Effector memory CD8-positive, alpha-beta T cell (primary cell): ENCODE measurements around the gene DBNDD2.

Experiments
- ATAC-seq: fragments of 150-1000 bp; cut with Tn5 transposase; replicated peaks from 2 replicates; pipeline ENCODE4 v1.10.0; 2021; ENCODE audit warnings: mild to moderate bottlenecking, moderate library complexity
- DNase-seq, 3 experiments: peaks; one replicate each; pipeline ENCODE4 v3.0.0; 2021
- H3K27ac Mint-ChIP-seq, 2 donors: one replicate each; pipeline ENCODE4 v1.8.0; 2022; ENCODE audit warnings: mild to moderate bottlenecking in 2 of 2, mixed read lengths in 2 of 2, moderate library complexity in 2 of 2
- H3K27me3 Mint-ChIP-seq, 2 donors: one replicate each; pipeline ENCODE4 v1.8.0; 2022; ENCODE audit warnings: mixed read lengths in 2 of 2
- H3K36me3 Mint-ChIP-seq: one replicate; pipeline ENCODE4 v1.8.0; 2022; ENCODE audit warnings: mild to moderate bottlenecking, moderate library complexity, mixed read lengths; ENCODE audit not compliant: insufficient read depth
- H3K4me1 Mint-ChIP-seq, 2 donors: one replicate each; pipeline ENCODE4 v1.8.0; 2022; ENCODE audit warnings: low read depth in 2 of 2, mixed read lengths in 2 of 2
- H3K4me3 Mint-ChIP-seq, 2 donors: one replicate each; pipeline ENCODE4 v1.8.0; 2022; ENCODE audit warnings: mild to moderate bottlenecking in 2 of 2, mixed read lengths in 2 of 2, moderate library complexity in 2 of 2
- H3K9me3 Mint-ChIP-seq, 2 donors: one replicate each; pipeline ENCODE4 v1.8.0; 2022; ENCODE audit warnings: mixed read lengths in 2 of 2

DBNDD2 gene

GRCh38 chr20:45370571-45371160 lies 37.4 kb upstream of the DBNDD2 start:
- H3K36me3 Mint-ChIP-seq: peaks cover 59% of the 10 kb centered on the region
- no peaks in the 10 kb centered on the region for H3K27me3 Mint-ChIP-seq
- ATAC-seq (no peak), DNase-seq (no peak)
- H3K4me3 Mint-ChIP-seq: no peak overlapping the region
- H3K27ac Mint-ChIP-seq: peak overlapping the region in 1 of 2 donors; percentile 35
- H3K4me1 Mint-ChIP-seq: peaks cover 35 to 45% of the 10 kb centered on the region in 2 donors
- no peaks in the 10 kb centered on the region for H3K9me3 Mint-ChIP-seq

GRCh38 chr20:45372241-45372640 lies 35.8 kb upstream of the DBNDD2 start:
- Mint-ChIP-seq H3K9me3 (no peaks in the 10 kb centered on the region), H3K27me3 (no peaks in the 10 kb centered on the region), H3K4me3 (peak overlapping the region; percentile 68 to 83), H3K27ac (peak overlapping the region in 1 of 2 donors; percentile 74), H3K4me1 (peaks cover 26 to 42% of the 10 kb centered on the region in 2 donors), H3K36me3 (peaks cover 45% of the 10 kb centered on the region)
- DNase-seq (no peak), ATAC-seq (no peak)

- peaks cover 21 to 36% of the 10 kb centered on the region in 2 donors for H3K4me1 Mint-ChIP-seq
- H3K27me3 Mint-ChIP-seq: no peaks in the 10 kb centered on the region
- peak overlapping the region; percentile 74 to 83 for H3K4me3 Mint-ChIP-seq
- peaks cover 43% of the 10 kb centered on the region for H3K36me3 Mint-ChIP-seq
- peak overlapping the region; percentile 74 to 92 for H3K27ac Mint-ChIP-seq
- H3K9me3 Mint-ChIP-seq: no peaks in the 10 kb centered on the region
- DNase-seq (no peak), ATAC-seq (no peak)
Measured at GRCh38 chr20:45372646-45373352, 35.3 kb upstream of the DBNDD2 start.

GRCh38 chr20:45373353-45374100 lies 34.6 kb upstream of the DBNDD2 start:
- Mint-ChIP-seq H3K27me3 (no peaks in the 10 kb centered on the region), H3K4me1 (peaks cover 14 to 29% of the 10 kb centered on the region in 2 donors), H3K27ac (peak overlapping the region; percentile 73 to 92), H3K9me3 (no peaks in the 10 kb centered on the region), H3K4me3 (peak overlapping the region; percentile 74 to 83), H3K36me3 (peaks cover 36% of the 10 kb centered on the region)
- peak; percentile 87 for ATAC-seq
- DNase-seq: peak; percentile 85 to 89 (median 86)

GRCh38 chr20:45374101-45374467 lies 34.0 kb upstream of the DBNDD2 start:
- ATAC-seq (no peak), DNase-seq (no peak)
- Mint-ChIP-seq H3K9me3 (no peaks in the 10 kb centered on the region), H3K4me1 (peaks cover 10 to 23% of the 10 kb centered on the region in 2 donors), H3K27me3 (no peaks in the 10 kb centered on the region), H3K36me3 (peaks cover 41% of the 10 kb centered on the region), H3K27ac (peak overlapping the region; percentile 73 to 92), H3K4me3 (peak overlapping the region; percentile 74 to 83)

GRCh38 chr20:45374966-45375365 lies 33.1 kb upstream of the DBNDD2 start:
- no peaks in the 10 kb centered on the region for H3K27me3 Mint-ChIP-seq
- DNase-seq (no peak), ATAC-seq (no peak)
- no peak overlapping the region for H3K4me3 Mint-ChIP-seq
- no peaks in the 10 kb centered on the region for H3K9me3 Mint-ChIP-seq
- H3K4me1 Mint-ChIP-seq: peaks cover 10 to 23% of the 10 kb centered on the region in 2 donors
- H3K27ac Mint-ChIP-seq: no peak overlapping the region
- H3K36me3 Mint-ChIP-seq: peaks cover 38% of the 10 kb centered on the region

GRCh38 chr20:45377269-45377668 lies 30.8 kb upstream of the DBNDD2 start:
- Mint-ChIP-seq H3K27me3 (no peaks in the 10 kb centered on the region), H3K36me3 (peaks cover 23% of the 10 kb centered on the region), H3K4me1 (peaks cover 4 to 21% of the 10 kb centered on the region in 2 donors), H3K9me3 (no peaks in the 10 kb centered on the region), H3K4me3 (no peak overlapping the region), H3K27ac (no peak overlapping the region)
- DNase-seq: no peak
- ATAC-seq: no peak

GRCh38 chr20:45378191-45378590 lies 29.9 kb upstream of the DBNDD2 start, which contains the start of gene TP53TG5:
TP53TG5 (minus strand) TSS chr20:45378325; CDS start chr20:45378236, 89 bp downstream.
- ATAC-seq (no peak), DNase-seq (no peak)
- Mint-ChIP-seq H3K9me3 (no peaks in the 10 kb centered on the region), H3K36me3 (peaks cover 18% of the 10 kb centered on the region), H3K27ac (peak within 1 kb of the TSS in 1 of 2 donors; percentile 70), H3K4me1 (peaks cover 0 to 16% of the 10 kb centered on the region in 2 donors), H3K27me3 (no peaks in the 10 kb centered on the region), H3K4me3 (no peak within 1 kb of the TSS)

GRCh38 chr20:45387274-45387673 lies 20.8 kb upstream of the DBNDD2 start:
- H3K4me3 Mint-ChIP-seq: no peak overlapping the region
- DNase-seq (no peak), ATAC-seq (no peak)
- H3K4me1 Mint-ChIP-seq: peaks cover 2 to 3% of the 10 kb centered on the region in 2 donors
- H3K36me3 Mint-ChIP-seq: peaks cover 3% of the 10 kb centered on the region
- H3K27ac Mint-ChIP-seq: no peak overlapping the region
- H3K27me3 Mint-ChIP-seq: no peaks in the 10 kb centered on the region
- H3K9me3 Mint-ChIP-seq: no peaks in the 10 kb centered on the region

GRCh38 chr20:45390931-45391330 lies 17.2 kb upstream of the DBNDD2 start:
- Mint-ChIP-seq H3K4me3 (no peak overlapping the region), H3K4me1 (peaks cover 2 to 3% of the 10 kb centered on the region in 2 donors), H3K27me3 (no peaks in the 10 kb centered on the region), H3K36me3 (peaks cover 3% of the 10 kb centered on the region), H3K9me3 (no peaks in the 10 kb centered on the region), H3K27ac (no peak overlapping the region)
- ATAC-seq: no peak
- DNase-seq: no peak

GRCh38 chr20:45391559-45391958 lies 16.5 kb upstream of the DBNDD2 start:
- Mint-ChIP-seq H3K9me3 (no peaks in the 10 kb centered on the region), H3K27me3 (no peaks in the 10 kb centered on the region), H3K36me3 (peaks cover 6% of the 10 kb centered on the region), H3K4me3 (no peak overlapping the region), H3K4me1 (peaks cover 2 to 3% of the 10 kb centered on the region in 2 donors), H3K27ac (no peak overlapping the region)
- DNase-seq (no peak), ATAC-seq (no peak)

GRCh38 chr20:45392733-45393132 lies 15.4 kb upstream of the DBNDD2 start:
- ATAC-seq (no peak), DNase-seq (no peak)
- Mint-ChIP-seq H3K9me3 (no peaks in the 10 kb centered on the region), H3K27me3 (no peaks in the 10 kb centered on the region), H3K36me3 (peaks cover 8% of the 10 kb centered on the region), H3K4me3 (no peak overlapping the region), H3K4me1 (peaks cover 2 to 3% of the 10 kb centered on the region in 2 donors), H3K27ac (no peak overlapping the region)

- Mint-ChIP-seq H3K36me3 (peaks cover 6% of the 10 kb centered on the region), H3K27ac (no peak overlapping the region), H3K4me3 (no peak overlapping the region), H3K9me3 (no peaks in the 10 kb centered on the region), H3K4me1 (peaks cover 2 to 3% of the 10 kb centered on the region in 2 donors), H3K27me3 (no peaks in the 10 kb centered on the region)
- DNase-seq: no peak
- ATAC-seq: no peak
Measured at GRCh38 chr20:45394221-45395113, 13.6 kb upstream of the DBNDD2 start.
